ENCODE data around the gene VIPAS39.

Gene VIPAS39

GRCh38 chr14:77485901-77486678, 28.7 kb upstream of the VIPAS39 start:
- in situ Hi-C loops (cut with HindIII; ENCODE audit: low pct_unique_long_range_greater_than_20kb, low sequenced_read_pairs) = no loop called here
- TF ChIP-seq JUND (IDR thresholded peaks at IDR 0.05; ENCODE audit: low read depth) = no peak
- DNase-seq (ENCODE audit: low read depth in 1 of 2, low spot score in 1 of 2) = no peak

GRCh38 chr14:77485256-77485655, 27.9 kb upstream of the VIPAS39 start:
- in situ Hi-C loops (cut with HindIII; ENCODE audit: low pct_unique_long_range_greater_than_20kb, low sequenced_read_pairs) = no loop called here
- DNase-seq (ENCODE audit: low read depth in 1 of 2, low spot score in 1 of 2) = no peak
- no peak for TF ChIP-seq JUND (IDR thresholded peaks at IDR 0.05; ENCODE audit: low read depth)

GRCh38 chr14:77482422-77482821, 25.0 kb upstream of the VIPAS39 start:
- no peak for DNase-seq (ENCODE audit: low read depth in 1 of 2, low spot score in 1 of 2)
- no peak for TF ChIP-seq JUND (IDR thresholded peaks at IDR 0.05; ENCODE audit: low read depth)
- in situ Hi-C loops (cut with HindIII; ENCODE audit: low pct_unique_long_range_greater_than_20kb, low sequenced_read_pairs) = no loop called here

- TF ChIP-seq JUND (IDR thresholded peaks at IDR 0.05; ENCODE audit: low read depth) = no peak
- no peak for DNase-seq (ENCODE audit: low read depth in 1 of 2, low spot score in 1 of 2)
- in situ Hi-C loops (cut with HindIII; ENCODE audit: low pct_unique_long_range_greater_than_20kb, low sequenced_read_pairs) = no loop called here
These were observed 21.4 kb upstream of the VIPAS39 start for GRCh38 chr14:77478796-77479195.

- in situ Hi-C loops (cut with HindIII; ENCODE audit: low pct_unique_long_range_greater_than_20kb, low sequenced_read_pairs) = no loop called here
- no peak for DNase-seq (ENCODE audit: low read depth in 1 of 2, low spot score in 1 of 2)
- TF ChIP-seq JUND (IDR thresholded peaks at IDR 0.05; ENCODE audit: low read depth) = no peak
These were observed 20.6 kb upstream of the VIPAS39 start for GRCh38 chr14:77478029-77478428.

GRCh38 chr14:77475432-77476115, 18.2 kb upstream of the VIPAS39 start:
- in situ Hi-C loops (cut with HindIII; ENCODE audit: low pct_unique_long_range_greater_than_20kb, low sequenced_read_pairs) = no loop called here
- no peak for DNase-seq (ENCODE audit: low read depth in 1 of 2, low spot score in 1 of 2)
- no peak for TF ChIP-seq JUND (IDR thresholded peaks at IDR 0.05; ENCODE audit: low read depth)

GRCh38 chr14:77474479-77475177, 17.2 kb upstream of the VIPAS39 start:
- no peak for DNase-seq (ENCODE audit: low read depth in 1 of 2, low spot score in 1 of 2)
- no peak for TF ChIP-seq JUND (IDR thresholded peaks at IDR 0.05; ENCODE audit: low read depth)
- in situ Hi-C loops (cut with HindIII; ENCODE audit: low pct_unique_long_range_greater_than_20kb, low sequenced_read_pairs) = no loop called here

GRCh38 chr14:77473921-77474320, 16.5 kb upstream of the VIPAS39 start:
- in situ Hi-C loops (cut with HindIII; ENCODE audit: low pct_unique_long_range_greater_than_20kb, low sequenced_read_pairs) = no loop called here
- DNase-seq (ENCODE audit: low read depth in 1 of 2, low spot score in 1 of 2) = no peak

GRCh38 chr14:77470224-77470870, 12.9 kb upstream of the VIPAS39 start:
- DNase-seq (ENCODE audit: low read depth in 1 of 2, low spot score in 1 of 2) = no peak
- no peak for TF ChIP-seq JUND (IDR thresholded peaks at IDR 0.05; ENCODE audit: low read depth)
- in situ Hi-C loops (cut with HindIII; ENCODE audit: low pct_unique_long_range_greater_than_20kb, low sequenced_read_pairs) = no loop called here

More at GRCh38 chr14:77473921-77474320, 16.5 kb upstream of the VIPAS39 start:
- no peak for TF ChIP-seq JUND (IDR thresholded peaks at IDR 0.05; ENCODE audit: low read depth)

- in situ Hi-C loops (cut with HindIII; ENCODE audit: low pct_unique_long_range_greater_than_20kb, low sequenced_read_pairs) = no loop called here
- DNase-seq (ENCODE audit: low read depth in 1 of 2, low spot score in 1 of 2) = no peak
- TF ChIP-seq JUND (IDR thresholded peaks at IDR 0.05; ENCODE audit: low read depth) = no peak
These were observed 12.1 kb upstream of the VIPAS39 start for GRCh38 chr14:77469539-77469938.

- in situ Hi-C loops (cut with HindIII; ENCODE audit: low pct_unique_long_range_greater_than_20kb, low sequenced_read_pairs) = no loop called here
- TF ChIP-seq JUND (IDR thresholded peaks at IDR 0.05; ENCODE audit: low read depth) = no peak
- DNase-seq (ENCODE audit: low read depth in 1 of 2, low spot score in 1 of 2) = no peak
These were observed 11.7 kb upstream of the VIPAS39 start for GRCh38 chr14:77469067-77469505.

- no peak for DNase-seq (ENCODE audit: low read depth in 1 of 2, low spot score in 1 of 2)
- in situ Hi-C loops (cut with HindIII; ENCODE audit: low pct_unique_long_range_greater_than_20kb, low sequenced_read_pairs) = no loop called here
- no peak for TF ChIP-seq JUND (IDR thresholded peaks at IDR 0.05; ENCODE audit: low read depth)
These were observed 10.4 kb upstream of the VIPAS39 start for GRCh38 chr14:77467801-77468200.

All from T47D (cell line).